Thyroid gland (tissue), 4 donors: ENCODE results near the gene ALDH1B1.

Experiments
- CTCF ChIP-seq, 6 experiments: fragments of 200-600 bp in 3 of 6; fragments of 450-650 bp in 3 of 6; sonication (generic) in 3 of 6; IDR thresholded peaks; one replicate each; pipeline ENCODE4 v1.5.1; 2016 to 2019; ENCODE audit warnings: antibody characterized with exemption in 6 of 6, mild to moderate bottlenecking in 2 of 6, inconsistent platforms in 1 of 6, moderate library complexity in 1 of 6
- POLR2A ChIP-seq, 2 donors: fragments of 450-650 bp; IDR thresholded peaks; one replicate each; pipeline ENCODE4 v1.6.1; 2017; ENCODE audit warnings: antibody characterized with exemption in 2 of 2, mild to moderate bottlenecking in 2 of 2, moderate library complexity in 1 of 2

GRCh38 chr9:38445154-38446043 is 52.9 kb downstream of the ALDH1B1 start:
- no peak for TF ChIP-seq CTCF (IDR thresholded peaks at IDR 0.05)
- TF ChIP-seq POLR2A (IDR thresholded peaks at IDR 0.05): no peak
